ENCODE results near the gene VIPR2. TPM values are rescaled to one million over a fixed set of nuclear protein-coding genes. Genes with fewer than 3 reads are reported as not detected.

Gene VIPR2
- polyA plus RNA-seq, 3 donors = not detected

DNA sequence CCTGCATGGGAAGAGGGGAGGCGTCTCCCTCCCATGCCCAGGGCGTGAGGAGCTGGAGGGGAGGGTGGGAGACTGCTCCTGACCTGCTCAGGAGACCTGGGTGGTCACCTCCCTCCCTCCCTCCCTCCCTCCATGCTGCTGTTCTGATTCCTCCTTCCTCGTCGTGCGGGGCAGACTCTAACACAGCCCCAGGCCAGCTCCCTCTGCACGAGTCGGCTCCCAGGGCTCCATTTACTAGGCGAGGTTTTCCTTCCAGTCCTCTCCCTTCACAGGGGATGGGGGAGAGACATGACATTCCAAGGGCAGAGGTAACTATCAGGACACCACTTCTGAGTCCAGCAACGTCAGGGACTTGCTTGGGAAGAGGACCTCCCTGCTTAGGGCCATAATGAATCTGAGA lies 23.6 kb downstream of the VIPR2 start:
- Mint-ChIP-seq H3K4me1 (no peaks in the 10 kb centered on the region), H3K27ac (no peak overlapping the region), H3K36me3 (no peaks in the 10 kb centered on the region), H3K9me3 (peaks cover 0 to 7% (median 0%) of the 10 kb centered on the region in 7 donors), H3K27me3 (ENCODE audit: low read depth in 3 of 3) (peaks cover 5 to 14% (median 10%) of the 10 kb centered on the region in 3 donors), H3K4me3 (no peak overlapping the region)
- Histone ChIP-seq H3K4me3 (replicated peaks in 1 of 3; ENCODE audit: low read depth in 2 of 3, low read length in 3 of 3) (no peak overlapping the region), H3K79me2 (ENCODE audit: insufficient read depth, low read length) (no peaks in the 10 kb centered on the region), H3K4me2 (replicated peaks; ENCODE audit: extremely low read depth, low read length, poor library complexity, severe bottlenecking) (no peak overlapping the region), H3K4me1 (ENCODE audit: control insufficient read depth in 1 of 2, insufficient read depth in 2 of 2, low read length in 2 of 2) (no peaks in the 10 kb centered on the region), H3K36me3 (replicated peaks in 1 of 2; ENCODE audit: control insufficient read depth in 1 of 2, insufficient read depth in 2 of 2, low read length in 2 of 2) (no peaks in the 10 kb centered on the region), H3K27ac (ENCODE audit: low read depth in 1 of 2, low read length in 2 of 2) (no peak overlapping the region), H3K9me3 (replicated peaks in 1 of 2; ENCODE audit: control insufficient read depth in 1 of 2, insufficient read depth in 1 of 2, low read length in 2 of 2) (no peaks in the 10 kb centered on the region), H2AFZ (ENCODE audit: insufficient read depth, low read depth, low read length, poor library complexity, severe bottlenecking) (no peak overlapping the region), H4K20me1 (ENCODE audit: insufficient read depth, low read length) (no peaks in the 10 kb centered on the region), H3K9ac (ENCODE audit: insufficient read depth, low read length, poor library complexity, severe bottlenecking) (no peak overlapping the region), H3K27me3 (ENCODE audit: control insufficient read depth in 2 of 2, insufficient read depth in 2 of 2, low read length in 2 of 2) (no peaks in the 10 kb centered on the region)
- intact Hi-C loops (cut with micrococcal nuclease) = no loop called here
- TF ChIP-seq, protein P1, sequence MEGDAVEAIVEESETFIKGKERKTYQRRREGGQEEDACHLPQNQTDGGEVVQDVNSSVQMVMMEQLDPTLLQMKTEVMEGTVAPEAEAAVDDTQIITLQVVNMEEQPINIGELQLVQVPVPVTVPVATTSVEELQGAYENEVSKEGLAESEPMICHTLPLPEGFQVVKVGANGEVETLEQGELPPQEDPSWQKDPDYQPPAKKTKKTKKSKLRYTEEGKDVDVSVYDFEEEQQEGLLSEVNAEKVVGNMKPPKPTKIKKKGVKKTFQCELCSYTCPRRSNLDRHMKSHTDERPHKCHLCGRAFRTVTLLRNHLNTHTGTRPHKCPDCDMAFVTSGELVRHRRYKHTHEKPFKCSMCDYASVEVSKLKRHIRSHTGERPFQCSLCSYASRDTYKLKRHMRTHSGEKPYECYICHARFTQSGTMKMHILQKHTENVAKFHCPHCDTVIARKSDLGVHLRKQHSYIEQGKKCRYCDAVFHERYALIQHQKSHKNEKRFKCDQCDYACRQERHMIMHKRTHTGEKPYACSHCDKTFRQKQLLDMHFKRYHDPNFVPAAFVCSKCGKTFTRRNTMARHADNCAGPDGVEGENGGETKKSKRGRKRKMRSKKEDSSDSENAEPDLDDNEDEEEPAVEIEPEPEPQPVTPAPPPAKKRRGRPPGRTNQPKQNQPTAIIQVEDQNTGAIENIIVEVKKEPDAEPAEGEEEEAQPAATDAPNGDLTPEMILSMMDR (IDR thresholded peaks at IDR 0.05) = no peak
- WGBS (ENCODE audit: insufficient coverage) = 67% methylated on average over 1 of the region's 9 CpGs
- DNase-seq = no peak

DNA sequence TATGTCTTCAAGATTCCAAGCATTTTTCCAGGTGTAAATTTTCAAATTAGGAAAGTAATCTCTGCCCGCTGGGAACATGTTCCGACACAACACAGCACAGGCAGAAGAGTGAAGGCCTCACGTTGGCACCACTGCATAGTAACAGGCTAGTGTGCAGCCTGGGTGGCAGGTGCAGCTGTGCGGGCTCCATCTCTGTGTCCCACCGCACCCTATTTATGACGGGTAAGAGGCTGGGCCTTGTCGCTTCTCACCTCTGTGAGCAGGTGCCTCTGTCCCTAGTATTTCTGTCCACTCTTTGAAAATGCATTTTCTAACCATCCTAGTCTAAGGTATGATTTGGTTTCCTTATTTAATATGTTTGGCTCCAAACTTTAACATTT lies 24.1 kb downstream of the VIPR2 start:
- Histone ChIP-seq H3K4me2 (replicated peaks; ENCODE audit: extremely low read depth, low read length, poor library complexity, severe bottlenecking) (no peak overlapping the region), H3K4me1 (ENCODE audit: control insufficient read depth in 1 of 2, insufficient read depth in 2 of 2, low read length in 2 of 2) (no peaks in the 10 kb centered on the region), H3K9me3 (replicated peaks in 1 of 2; ENCODE audit: control insufficient read depth in 1 of 2, insufficient read depth in 1 of 2, low read length in 2 of 2) (no peaks in the 10 kb centered on the region), H3K79me2 (ENCODE audit: insufficient read depth, low read length) (no peaks in the 10 kb centered on the region), H3K36me3 (replicated peaks in 1 of 2; ENCODE audit: control insufficient read depth in 1 of 2, insufficient read depth in 2 of 2, low read length in 2 of 2) (no peaks in the 10 kb centered on the region), H3K27ac (ENCODE audit: low read depth in 1 of 2, low read length in 2 of 2) (no peak overlapping the region), H4K20me1 (ENCODE audit: insufficient read depth, low read length) (no peaks in the 10 kb centered on the region), H3K27me3 (ENCODE audit: control insufficient read depth in 2 of 2, insufficient read depth in 2 of 2, low read length in 2 of 2) (no peaks in the 10 kb centered on the region), H3K9ac (ENCODE audit: insufficient read depth, low read length, poor library complexity, severe bottlenecking) (no peak overlapping the region), H3K4me3 (replicated peaks in 1 of 3; ENCODE audit: low read depth in 2 of 3, low read length in 3 of 3) (no peak overlapping the region), H2AFZ (ENCODE audit: insufficient read depth, low read depth, low read length, poor library complexity, severe bottlenecking) (no peak overlapping the region)
- Mint-ChIP-seq H3K4me3 (no peak overlapping the region), H3K27me3 (ENCODE audit: low read depth in 3 of 3) (peaks cover 5 to 14% (median 10%) of the 10 kb centered on the region in 3 donors), H3K27ac (no peak overlapping the region), H3K9me3 (peaks cover 0 to 9% (median 0%) of the 10 kb centered on the region in 7 donors), H3K36me3 (no peaks in the 10 kb centered on the region), H3K4me1 (no peaks in the 10 kb centered on the region)
- TF ChIP-seq, protein P1 (IDR thresholded peaks at IDR 0.05) = no peak
- 94% methylated on average over 4 of the region's 7 CpGs for WGBS (ENCODE audit: insufficient coverage)
- DNase-seq = no peak
- intact Hi-C loops (cut with micrococcal nuclease) = no loop called here

Data from CD14-positive monocyte (primary cell).